Activated T-cell treated with anti-CD3 and anti-CD28 coated beads, Interleukin-2, amount 50 U/mL, for 48 hours (primary cell): ENCODE data around the gene CEP112.
"Not testable (repeated sequence)": the region's sequence is repeated elsewhere in the genome, so short reads cannot be mapped to it uniquely, and the experiment has no call there.

Source experiments
- DNase-seq, 2 experiments: peaks; one replicate each; pipeline ENCODE4 v3.0.0-alpha.2; 2020

CEP112 gene

GRCh38 chr17:66210208-66210574, 18.3 kb upstream of the CEP112 start:
- DNase-seq = no peak

GRCh38 chr17:66207936-66208335, 16.0 kb upstream of the CEP112 start:
- no peak for DNase-seq

GRCh38 chr17:66203274-66204015, 11.5 kb upstream of the CEP112 start:
- DNase-seq = no peak

- peak; percentile 47 to 49 for DNase-seq
Measured at GRCh38 chr17:66200685-66201092, 8.8 kb upstream of the CEP112 start.

- DNase-seq = no peak
Measured at GRCh38 chr17:66198242-66198641, 6.3 kb upstream of the CEP112 start.

- no peak for DNase-seq
Measured at GRCh38 chr17:66192378-66192687, 400 bp upstream of the CEP112 start.

- no peak for DNase-seq
Measured at GRCh38 chr17:66190738-66191592, 968 bp downstream of the CEP112 start.

GRCh38 chr17:66187718-66188117, 4.2 kb downstream of the CEP112 start:
- no peak for DNase-seq

GRCh38 chr17:66185862-66186261, 6.1 kb downstream of the CEP112 start:
- no peak for DNase-seq

GRCh38 chr17:66184392-66184791, 7.5 kb downstream of the CEP112 start:
- no peak for DNase-seq

- DNase-seq = no peak
Measured at GRCh38 chr17:66183529-66183928, 8.4 kb downstream of the CEP112 start.

GRCh38 chr17:66178642-66179041, 13.3 kb downstream of the CEP112 start:
- no peak for DNase-seq

- no peak for DNase-seq
Measured at GRCh38 chr17:66177048-66177447, 14.9 kb downstream of the CEP112 start.

GRCh38 chr17:66175892-66176291, 16.0 kb downstream of the CEP112 start:
- no peak for DNase-seq

- no peak for DNase-seq
Measured at GRCh38 chr17:66172691-66173223, 19.2 kb downstream of the CEP112 start.

- no peak for DNase-seq
Measured at GRCh38 chr17:66172144-66172543, 19.8 kb downstream of the CEP112 start.

- DNase-seq = no peak
Measured at GRCh38 chr17:66171692-66172091, 20.2 kb downstream of the CEP112 start.

GRCh38 chr17:66171172-66171571, 20.8 kb downstream of the CEP112 start:
- DNase-seq = no peak

GRCh38 chr17:66169839-66170238, 22.1 kb downstream of the CEP112 start:
- no peak for DNase-seq

GRCh38 chr17:66167189-66167815, 24.6 kb downstream of the CEP112 start:
- DNase-seq = no peak

GRCh38 chr17:66165537-66166123, 26.3 kb downstream of the CEP112 start:
- no peak for DNase-seq

- DNase-seq = not testable (repeated sequence)
Measured at GRCh38 chr17:66155055-66155454, 36.9 kb downstream of the CEP112 start.

GRCh38 chr17:66152756-66153155, 39.2 kb downstream of the CEP112 start:
- DNase-seq = no peak
